Measurements from ENCODE around the gene CCDC3. TPM values are rescaled to one million over a fixed set of nuclear protein-coding genes. Genes with fewer than 3 reads are reported as not detected.

The CCDC3 gene
- total RNA-seq, 1 experiment from 2014 or later = 2.8 TPM

DNA sequence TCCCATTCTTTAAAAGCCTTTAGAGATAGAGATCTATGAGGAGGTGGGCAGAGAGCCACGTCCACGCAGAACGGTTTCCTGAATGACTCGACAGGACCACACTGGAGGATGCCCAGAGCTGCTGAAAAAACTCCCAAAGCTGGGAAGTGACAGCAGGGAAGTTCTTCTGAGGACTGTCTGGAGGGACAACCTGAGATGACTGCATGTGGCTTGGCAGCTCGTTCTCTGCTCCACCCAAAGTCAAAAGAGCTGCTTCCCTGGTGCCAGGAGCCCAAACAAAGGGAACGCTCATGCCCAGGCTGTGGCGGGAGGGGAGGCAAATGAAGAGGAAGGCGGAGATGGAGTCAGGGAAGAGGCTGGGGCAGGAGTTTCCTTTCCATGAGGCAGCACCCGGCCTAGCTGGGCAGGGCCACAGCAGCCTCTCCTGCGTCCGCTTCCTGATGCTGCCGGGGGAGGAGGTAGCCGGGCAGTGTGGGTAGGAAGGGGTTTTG is 95.4 kb downstream of the CCDC3 start:
- Histone ChIP-seq H3K4me3 (ENCODE audit: low read depth, low read length, poor library complexity, severe bottlenecking) (no peak overlapping the region), H3K27me3 (replicated peaks; ENCODE audit: insufficient read depth, low read depth, low read length, poor library complexity) (no peaks in the 10 kb centered on the region), H3K4me1 (ENCODE audit: insufficient read depth, low read length, poor library complexity, severe bottlenecking) (no peaks in the 10 kb centered on the region), H3K9me3 (ENCODE audit: low read depth, low read length, poor library complexity, severe bottlenecking) (no peaks in the 10 kb centered on the region), H3K36me3 (ENCODE audit: insufficient read depth, low read length, poor library complexity, severe bottlenecking) (no peaks in the 10 kb centered on the region), H3K27ac (ENCODE audit: low read depth, low read length, poor library complexity, severe bottlenecking) (no peak overlapping the region)
- intact Hi-C loops (cut with micrococcal nuclease; ENCODE audit: unreplicated experiment) = loop anchor here (10.0 kb wide), 1 partner anchor 169 kb away; no protein-coding TSS in a partner anchor
- BruUV-seq (replicated peaks) = no TSS peak
- ChIA-PET POLR2A (ENCODE audit: low non-redundant PET) (no interaction called here), CTCF (no interaction called here)
- TF ChIP-seq CTCF (conservative IDR thresholded peaks at IDR 0.05; ENCODE audit: low read depth, low read length) = no peak
- no peak for TF ChIP-seq EZH2 (IDR thresholded peaks at IDR 0.05; ENCODE audit: borderline replicate concordance, low read depth, low read length, poor library complexity, severe bottlenecking)
- DNase-seq (ENCODE audit: low spot score) = no peak

DNA sequence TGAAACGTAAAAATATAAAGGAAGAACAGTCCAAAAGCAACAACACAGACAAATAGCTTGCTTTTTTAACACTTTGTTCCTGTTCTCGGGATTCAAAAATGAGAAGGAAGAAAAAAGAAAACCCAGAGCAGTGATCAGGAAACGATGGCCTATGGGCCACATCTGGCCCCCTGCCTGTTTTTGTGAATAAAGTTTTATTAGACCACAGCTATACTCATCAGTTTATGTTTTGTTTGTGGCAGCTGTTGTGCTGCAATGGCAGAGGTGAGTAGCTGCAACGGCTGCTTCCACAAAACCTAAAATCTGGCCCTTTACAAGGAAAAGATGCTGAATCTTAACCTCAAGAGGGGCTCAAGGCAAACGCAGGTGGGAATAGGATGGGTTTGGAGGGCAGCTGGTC is 96.4 kb downstream of the CCDC3 start:
- intact Hi-C loops (cut with micrococcal nuclease; ENCODE audit: unreplicated experiment) = loop anchor here (10.0 kb wide), 1 partner anchor 170 kb away; no protein-coding TSS in a partner anchor
- ChIA-PET CTCF (interaction anchor here (1.0 kb wide), 1 partner anchor 195 kb away, joined by 3 read pairs; the partner anchor contains the start of gene OPTN), POLR2A (ENCODE audit: low non-redundant PET) (no interaction called here)
- no peaks in the 10 kb centered on the region for H3K9me3 ChIP-seq (ENCODE audit: low read depth, low read length, poor library complexity, severe bottlenecking)
- no peaks in the 10 kb centered on the region for H3K4me1 ChIP-seq (ENCODE audit: insufficient read depth, low read length, poor library complexity, severe bottlenecking)
- no peak for DNase-seq (ENCODE audit: low spot score)
- BruUV-seq (replicated peaks) = no TSS peak
- H3K36me3 ChIP-seq (ENCODE audit: insufficient read depth, low read length, poor library complexity, severe bottlenecking) = no peaks in the 10 kb centered on the region
- H3K4me3 ChIP-seq (ENCODE audit: low read depth, low read length, poor library complexity, severe bottlenecking) = no peak overlapping the region
- H3K27me3 ChIP-seq (replicated peaks; ENCODE audit: insufficient read depth, low read depth, low read length, poor library complexity) = no peaks in the 10 kb centered on the region
- no peak overlapping the region for H3K27ac ChIP-seq (ENCODE audit: low read depth, low read length, poor library complexity, severe bottlenecking)
- no peak for TF ChIP-seq CTCF (conservative IDR thresholded peaks at IDR 0.05; ENCODE audit: low read depth, low read length)
- no peak for TF ChIP-seq EZH2 (IDR thresholded peaks at IDR 0.05; ENCODE audit: borderline replicate concordance, low read depth, low read length, poor library complexity, severe bottlenecking)

- no peaks in the 10 kb centered on the region for H3K4me1 ChIP-seq (ENCODE audit: insufficient read depth, low read length, poor library complexity, severe bottlenecking)
- intact Hi-C loops (cut with micrococcal nuclease; ENCODE audit: unreplicated experiment) = loop anchor here (2.0 to 10.0 kb wide), 3 partner anchors 172 to 638 kb away; no protein-coding TSS in a partner anchor
- H3K27me3 ChIP-seq (replicated peaks; ENCODE audit: insufficient read depth, low read depth, low read length, poor library complexity) = no peaks in the 10 kb centered on the region
- H3K4me3 ChIP-seq (ENCODE audit: low read depth, low read length, poor library complexity, severe bottlenecking) = no peak overlapping the region
- DNase-seq (ENCODE audit: low spot score) = no peak
- CTCF ChIA-PET = interaction anchor here (1.4 kb wide), 1 partner anchor 638 kb away, joined by 11 read pairs; no protein-coding TSS in a partner anchor
- POLR2A ChIA-PET (ENCODE audit: low non-redundant PET) = no interaction called here
- H3K9me3 ChIP-seq (ENCODE audit: low read depth, low read length, poor library complexity, severe bottlenecking) = no peaks in the 10 kb centered on the region
- no TSS peak for BruUV-seq (replicated peaks)
- TF ChIP-seq CTCF (conservative IDR thresholded peaks at IDR 0.05; ENCODE audit: low read depth, low read length) = no peak
- TF ChIP-seq EZH2 (IDR thresholded peaks at IDR 0.05; ENCODE audit: borderline replicate concordance, low read depth, low read length, poor library complexity, severe bottlenecking) = no peak
- no peaks in the 10 kb centered on the region for H3K36me3 ChIP-seq (ENCODE audit: insufficient read depth, low read length, poor library complexity, severe bottlenecking)
- H3K27ac ChIP-seq (ENCODE audit: low read depth, low read length, poor library complexity, severe bottlenecking) = no peak overlapping the region
Measured at GRCh38 chr10:12902851-12903358, 98.6 kb downstream of the CCDC3 start.
